GM12874 (cell line): ENCODE measurements around the gene NUB1.

Experiments used
- CTCF ChIP-seq: IDR thresholded peaks from 2 replicates; pipeline ENCODE4 v1.5.1; 2011; ENCODE audit warnings: low read depth, mild to moderate bottlenecking, control low read depth, low read length, moderate library complexity; ENCODE audit not compliant: insufficient read depth

Gene NUB1

GRCh38 chr7:151415375-151416105, 73.9 kb downstream of the NUB1 start:
- no peak for TF ChIP-seq CTCF

- no peak for TF ChIP-seq CTCF
Measured at GRCh38 chr7:151416112-151416940, 74.7 kb downstream of the NUB1 start.

- TF ChIP-seq CTCF, result no peak
Measured at GRCh38 chr7:151416941-151417315, 75.3 kb downstream of the NUB1 start.

GRCh38 chr7:151420144-151420543, 78.5 kb downstream of the NUB1 start:
- no peak for TF ChIP-seq CTCF

- TF ChIP-seq CTCF, result no peak
Measured at GRCh38 chr7:151422212-151422611, 80.6 kb downstream of the NUB1 start.

GRCh38 chr7:151423226-151423625, 81.6 kb downstream of the NUB1 start:
- no peak for TF ChIP-seq CTCF

GRCh38 chr7:151423936-151424335, 82.3 kb downstream of the NUB1 start:
- no peak for TF ChIP-seq CTCF
